ENCODE measurements around the gene ANKRD33B.
A peak's percentile ranks its signal among the peaks of the same experiment; 100 is the strongest.

- TF ChIP-seq CTCF (IDR thresholded peaks at IDR 0.05; ENCODE audit: poor library complexity) (peak; percentile 66), EZH2 (IDR thresholded peaks at IDR 0.05; ENCODE audit: borderline replicate concordance) (no peak), EZH2phosphoT487 (IDR thresholded peaks at IDR 0.05; ENCODE audit: low read depth, severe bottlenecking, unreplicated experiment) (no peak)
These were observed 137.7 kb downstream of the ANKRD33B start for GRCh38 chr5:10701567-10702039.
